Stomach (tissue), 9 donors: ENCODE data around the gene DGKD. TPM values are rescaled to one million over a fixed set of nuclear protein-coding genes. Genes with fewer than 3 reads are reported as not detected.
A peak's percentile ranks its signal among the peaks of the same experiment; 100 is the strongest.
"Not testable (repeated sequence)": the region's sequence is repeated elsewhere in the genome, so short reads cannot be mapped to it uniquely, and the experiment has no call there.

ENCODE experiments used
- DNase-seq, 2 donors: peaks; one replicate each; pipeline versions ENCODE4 v3.0.0 to v3.0.0-alpha.2; 2013 to 2019
- H3K27ac ChIP-seq, 5 donors: fragments of 200-600 bp in 4 of 5; sonication (generic) in 4 of 5; one replicate each; pipeline ENCODE4 v1.5.1; 2013 to 2019; ENCODE audit warnings: mild to moderate bottlenecking in 1 of 5, moderate library complexity in 1 of 5
- H3K27me3 ChIP-seq, 3 donors: fragments of 200-600 bp; sonication (generic); one replicate each; pipeline ENCODE4 v1.5.1; 2017 to 2019; ENCODE audit warnings: mixed run types in 1 of 3
- H3K36me3 ChIP-seq, 4 donors: fragments of 200-600 bp; sonication (generic); 1 replicate in 3 of 4; 2 replicates in 1 of 4; pipeline ENCODE4 v1.5.1; 2016 to 2019
- H3K4me1 ChIP-seq, 4 donors: fragments of 200-600 bp; sonication (generic); one replicate each; pipeline ENCODE4 v1.5.1; 2016 to 2019
- H3K4me3 ChIP-seq, 4 donors: fragments of 200-600 bp; sonication (generic) in 3 of 4; one replicate each; pipeline ENCODE4 v1.5.1; 2016 to 2019; ENCODE audit warnings: mild to moderate bottlenecking in 1 of 4
- H3K9me3 ChIP-seq, 4 donors: fragments of 200-600 bp; sonication (generic); one replicate each; pipeline ENCODE4 v1.5.1; 2016 to 2019
- CTCF ChIP-seq, 7 experiments: fragments of 450-650 bp in 4 of 7; fragments of 200-600 bp in 3 of 7; sonication (generic) in 3 of 7; IDR thresholded peaks; one replicate each; pipeline ENCODE4 v1.5.1; 2016 to 2019; ENCODE audit warnings: antibody characterized with exemption in 7 of 7, control low read depth in 2 of 7, mild to moderate bottlenecking in 1 of 7
- EP300 ChIP-seq: sonication (generic); formaldehyde crosslinking; IDR thresholded peaks from one replicate; pipeline ENCODE4 v1.6.1; 2017; ENCODE audit warnings: antibody characterized with exemption
- POLR2A ChIP-seq, 4 donors: fragments of 450-650 bp; IDR thresholded peaks; one replicate each; pipeline ENCODE4 v1.6.1; 2016; ENCODE audit warnings: antibody characterized with exemption in 4 of 4, control low read depth in 2 of 4, mild to moderate bottlenecking in 1 of 4, moderate library complexity in 1 of 4
- POLR2AphosphoS5 ChIP-seq, 3 donors: sonication (generic); formaldehyde crosslinking; IDR thresholded peaks; one replicate each; pipeline ENCODE4 v1.6.1; 2016; ENCODE audit warnings: antibody characterized with exemption in 3 of 3
- WGBS, 5 donors: extraction: QIAGEN DNeasy Blood & Tissue Kit in 3 of 5; methylation state at CpG; one replicate each; pipeline versions ENCODE4 v1.1.5 to v1.1.7; 2013 to 2018; 5-methylcytosine and 5-hydroxymethylcytosine counted together
- intact Hi-C: fragments of 100-400 bp; cut with DNase I; formaldehyde crosslinking; loops from one replicate; pipeline ENCODE4 v1.15.1; 2023; ENCODE audit warnings: low total_unique reads
- polyA plus RNA-seq, 3 donors: library from polyadenylated mRNA; stranded (reverse); fragments of 200-250 nt; gene quantifications; one replicate each; pipeline ENCODE4 v1.2.3, GENCODE V29; 2013
- total RNA-seq, 5 donors: library from RNA; depleted of rRNA; stranded (reverse); fragments of >200 nt; gene quantifications; one replicate each; pipeline versions ENCODE4 v1.1.0 to v1.2.3, GENCODE V29; 2014 to 2016
- donor health status: healthy with polysubstance abuse.
- donor health status: Bipolar disorder and iron deficiency.
- donor health status: healthy.

Gene DGKD
- total and polyA plus RNA-seq, 8 donors, result 21.9 to 471 (median 202) TPM

- Histone ChIP-seq H3K4me3 (peak overlapping the region in 2 of 4 donors; percentile 19), H3K27me3 (no peaks in the 10 kb centered on the region), H3K27ac (peak overlapping the region; percentile 52 to 92 (median 80)), H3K4me1 (peaks cover 37 to 66% (median 51%) of the 10 kb centered on the region in 4 donors), H3K9me3 (no peaks in the 10 kb centered on the region), H3K36me3 (peaks cover 12 to 29% (median 23%) of the 10 kb centered on the region in 4 donors)
- DNase-seq, result peak; percentile 88 to 96
- intact Hi-C loops, result no loop called here
- WGBS, 5 donors, result 35 to 47% (median 43%) methylated on average over 24 to 25 of the region's 25 CpGs
- no peak for TF ChIP-seq CTCF (IDR thresholded peaks at IDR 0.05)
- no peak for TF ChIP-seq EP300
- no peak for TF ChIP-seq POLR2A (IDR thresholded peaks at IDR 0.05)
- peak; percentile 48 to 58 (median 57) for TF ChIP-seq POLR2AphosphoS5 (IDR thresholded peaks at IDR 0.05)
These were observed 33.6 kb downstream of the DGKD start for GRCh38 chr2:233387667-233388528.

- intact Hi-C loops, result no loop called here
- Histone ChIP-seq H3K27me3 (no peaks in the 10 kb centered on the region), H3K27ac (peak overlapping the region in 4 of 5 donors; percentile 79 to 92 (median 82)), H3K4me3 (no peak overlapping the region), H3K9me3 (no peaks in the 10 kb centered on the region), H3K36me3 (peaks cover 12 to 41% (median 28%) of the 10 kb centered on the region in 4 donors), H3K4me1 (peaks cover 34 to 51% (median 42%) of the 10 kb centered on the region in 4 donors)
- TF ChIP-seq POLR2A (IDR thresholded peaks at IDR 0.05) (no peak), CTCF (IDR thresholded peaks at IDR 0.05) (no peak)
- peak in 1 of 2 donors; percentile 52 for DNase-seq
- WGBS, 5 donors, result 77 to 96% (median 89%) methylated on average over 8 of the region's 8 CpGs
These were observed 35.4 kb downstream of the DGKD start for GRCh38 chr2:233389601-233390125.

- WGBS, 5 donors, result 90 to 97% (median 96%) methylated on average over 7 of the region's 7 CpGs
- Histone ChIP-seq H3K4me3 (no peak overlapping the region), H3K9me3 (no peaks in the 10 kb centered on the region)
These were observed 41.4 kb downstream of the DGKD start for GRCh38 chr2:233395687-233396086.

GRCh38 chr2:233396726-233397665 is 42.7 kb downstream of the DGKD start:
- Histone ChIP-seq H3K4me1 (peaks cover 0 to 15% (median 9%) of the 10 kb centered on the region in 4 donors), H3K36me3 (peaks cover 7 to 48% (median 30%) of the 10 kb centered on the region in 4 donors)
- H3K27me3 ChIP-seq, H3K9me3 ChIP-seq, H3K4me3 ChIP-seq, H3K27ac ChIP-seq, DNase-seq, intact Hi-C loops: not testable (repeated sequence)
- WGBS, 5 donors, result 83 to 97% (median 89%) methylated on average over 8 to 12 of the region's 12 CpGs

More at GRCh38 chr2:233395687-233396086, 41.4 kb downstream of the DGKD start:
- TF ChIP-seq POLR2AphosphoS5 (IDR thresholded peaks at IDR 0.05) (no peak), EP300 (no peak), CTCF (IDR thresholded peaks at IDR 0.05) (no peak)
- Histone ChIP-seq H3K27me3 (no peaks in the 10 kb centered on the region), H3K27ac (no peak overlapping the region), H3K36me3 (peaks cover 13 to 50% (median 37%) of the 10 kb centered on the region in 4 donors), H3K4me1 (peaks cover 0 to 14% (median 8%) of the 10 kb centered on the region in 4 donors)
- DNase-seq, result no peak
- intact Hi-C loops, result no loop called here
